GM13977 (cell line): ENCODE measurements around the gene AGPAT3.
A peak's percentile ranks its signal among the peaks of the same experiment; 100 is the strongest.

Experiments
- DNase-seq: peaks from one replicate; pipeline ENCODE4 v3.0.0; 2012; ENCODE audit warnings: low spot score
- in situ Hi-C: fragments of 300-500 bp; cut with MboI; formaldehyde crosslinking; loops from one replicate; pipeline ENCODE4 v1.12.0; 2022; ENCODE audit warnings: low sequenced_read_pairs, low pct_unique_long_range_greater_than_20kb, mixed read lengths, inconsistent platforms; ENCODE audit not compliant: unreplicated experiment
- TF ChIP-seq, protein P1 (sequence below): IDR thresholded peaks from 2 replicates; pipeline ENCODE4 v1.5.1; 2012; ENCODE audit warnings: mild to moderate bottlenecking, control low read depth; ENCODE audit not compliant: insufficient read depth; ENCODE audit errors: extremely low read depth, missing control alignments

AGPAT3 gene

DNA sequence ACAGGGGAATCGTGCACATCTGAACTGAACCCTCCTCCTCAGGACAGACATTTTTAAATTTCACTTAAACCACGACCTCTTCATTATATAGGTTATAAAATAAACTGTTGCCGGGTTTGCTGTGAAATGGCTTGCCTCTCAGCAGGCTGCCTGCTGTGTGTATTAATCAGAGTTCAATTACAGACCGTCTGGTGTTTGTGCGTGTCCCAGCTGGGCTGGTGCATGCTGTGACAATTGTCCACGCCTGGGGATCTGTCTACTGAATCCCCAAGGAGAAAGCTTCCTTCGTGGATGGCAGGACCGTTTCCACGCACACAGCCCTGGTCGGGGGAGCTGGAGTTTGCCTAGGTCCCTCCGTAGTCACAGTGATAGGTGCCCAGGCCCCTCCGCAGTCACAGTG, 13.4 kb upstream of the AGPAT3 start:
- DNase-seq, result no peak
- in situ Hi-C loops, result no loop called here
- TF ChIP-seq, protein P1, sequence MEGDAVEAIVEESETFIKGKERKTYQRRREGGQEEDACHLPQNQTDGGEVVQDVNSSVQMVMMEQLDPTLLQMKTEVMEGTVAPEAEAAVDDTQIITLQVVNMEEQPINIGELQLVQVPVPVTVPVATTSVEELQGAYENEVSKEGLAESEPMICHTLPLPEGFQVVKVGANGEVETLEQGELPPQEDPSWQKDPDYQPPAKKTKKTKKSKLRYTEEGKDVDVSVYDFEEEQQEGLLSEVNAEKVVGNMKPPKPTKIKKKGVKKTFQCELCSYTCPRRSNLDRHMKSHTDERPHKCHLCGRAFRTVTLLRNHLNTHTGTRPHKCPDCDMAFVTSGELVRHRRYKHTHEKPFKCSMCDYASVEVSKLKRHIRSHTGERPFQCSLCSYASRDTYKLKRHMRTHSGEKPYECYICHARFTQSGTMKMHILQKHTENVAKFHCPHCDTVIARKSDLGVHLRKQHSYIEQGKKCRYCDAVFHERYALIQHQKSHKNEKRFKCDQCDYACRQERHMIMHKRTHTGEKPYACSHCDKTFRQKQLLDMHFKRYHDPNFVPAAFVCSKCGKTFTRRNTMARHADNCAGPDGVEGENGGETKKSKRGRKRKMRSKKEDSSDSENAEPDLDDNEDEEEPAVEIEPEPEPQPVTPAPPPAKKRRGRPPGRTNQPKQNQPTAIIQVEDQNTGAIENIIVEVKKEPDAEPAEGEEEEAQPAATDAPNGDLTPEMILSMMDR, result no peak

DNA sequence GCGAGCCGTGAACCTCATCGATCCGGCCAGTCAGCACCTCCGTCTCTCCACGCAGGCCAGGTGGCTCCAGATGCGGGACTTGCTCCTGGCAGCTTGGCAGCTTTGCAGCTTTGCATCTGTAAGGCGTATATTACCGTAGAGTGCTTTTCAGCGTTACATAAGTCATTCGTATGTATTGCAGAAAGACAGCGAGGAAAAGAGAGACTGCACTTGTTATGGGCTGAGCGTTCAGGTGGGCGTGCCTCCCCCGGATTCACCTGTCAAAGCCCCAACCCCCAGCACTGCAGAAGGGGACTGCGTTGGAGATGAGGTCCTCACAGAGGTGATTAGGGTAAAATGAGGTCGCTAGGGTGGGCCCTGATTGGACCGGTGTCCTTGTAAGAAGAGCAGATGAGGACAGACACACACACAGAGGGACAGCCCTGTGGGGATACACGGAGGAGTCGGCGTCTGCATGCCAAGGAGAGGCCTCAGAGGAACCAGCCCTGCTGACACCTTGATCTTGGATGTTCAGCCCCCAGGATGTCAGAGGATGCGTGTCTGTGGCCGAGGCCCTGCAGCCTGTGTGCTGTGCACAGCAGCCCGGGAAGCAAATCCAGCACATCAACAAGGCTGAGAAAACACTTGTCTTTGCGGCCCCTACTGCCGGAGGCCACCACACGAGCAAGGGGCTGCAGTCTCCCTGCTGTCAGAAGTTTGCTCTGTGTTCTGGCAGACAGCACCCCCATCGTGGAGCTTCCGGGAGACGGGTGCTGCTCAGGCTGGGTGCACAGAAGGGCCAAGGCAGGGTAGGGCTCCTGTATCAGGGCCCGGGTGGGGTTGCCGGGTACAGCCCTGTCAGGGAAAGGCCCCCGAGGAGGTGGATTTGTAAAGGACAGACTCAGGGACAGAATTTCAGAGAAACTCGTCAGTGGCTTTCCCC, 10.9 kb upstream of the AGPAT3 start:
- DNase-seq, result no peak
- in situ Hi-C loops, result no loop called here
- TF ChIP-seq, protein P1, result no peak

DNA sequence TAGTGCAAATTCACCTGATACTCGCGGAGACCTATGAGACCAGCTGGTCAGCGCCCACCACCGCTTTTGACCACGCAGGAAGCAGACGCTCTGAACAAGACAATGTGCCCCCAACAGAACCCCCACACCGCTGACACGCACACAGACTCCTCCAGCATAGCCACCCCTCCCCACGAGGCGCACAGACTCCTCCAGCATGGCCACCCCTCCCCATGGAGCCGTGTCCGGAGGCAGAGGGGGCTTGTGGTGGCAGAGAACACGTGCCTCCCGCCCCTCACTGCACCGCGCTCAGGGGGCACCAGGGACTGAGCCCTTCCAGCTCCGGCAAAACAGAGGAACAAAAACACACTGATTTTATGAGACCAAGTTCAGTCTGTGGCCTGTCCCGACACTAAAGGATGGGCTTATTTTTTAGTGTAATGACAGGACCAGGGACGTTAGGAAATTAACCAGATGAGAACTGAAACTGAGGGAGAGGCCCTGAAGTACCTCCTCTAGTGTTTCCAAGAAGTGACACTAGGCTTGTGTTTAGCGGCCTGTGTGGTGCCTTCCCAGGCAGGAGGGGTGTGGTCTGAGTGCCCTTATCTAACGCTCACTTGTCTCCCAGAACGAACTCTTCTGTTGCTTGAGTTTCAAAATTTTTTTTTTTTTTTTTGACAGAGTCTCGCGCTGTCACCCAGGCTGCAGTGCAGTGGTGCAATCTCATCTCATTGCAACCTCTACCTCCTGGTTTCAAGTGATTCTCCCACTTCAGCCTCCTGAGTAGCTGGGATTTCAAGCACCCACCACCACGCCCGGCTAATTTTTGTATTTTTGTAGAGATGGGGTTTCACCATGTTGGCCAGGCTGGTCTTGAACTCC, 10.0 kb upstream of the AGPAT3 start:
- peak; percentile 78 for DNase-seq
- TF ChIP-seq, protein P1, result no peak
- in situ Hi-C loops, result no loop called here

DNA sequence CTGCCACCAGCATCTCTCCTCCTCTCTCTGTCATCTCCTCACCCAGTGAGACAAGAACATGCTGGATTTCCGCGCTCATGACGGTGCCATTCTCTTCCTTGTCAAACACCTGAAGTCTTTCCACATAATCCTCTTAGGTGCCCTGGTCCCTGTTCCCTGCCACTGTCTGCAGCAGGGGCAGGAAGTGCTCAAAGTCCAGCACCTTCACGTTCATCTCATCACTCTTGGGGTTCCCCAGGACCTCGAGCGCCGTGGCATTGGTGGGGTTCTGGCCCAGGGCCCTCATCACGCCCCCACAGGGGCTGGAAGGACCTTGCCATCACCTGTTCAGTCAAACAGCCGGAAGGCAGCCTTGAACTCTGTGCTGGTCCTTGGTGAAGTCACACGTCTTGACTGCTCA, 9.1 kb upstream of the AGPAT3 start:
- in situ Hi-C loops, result no loop called here
- DNase-seq, result no peak

DNA sequence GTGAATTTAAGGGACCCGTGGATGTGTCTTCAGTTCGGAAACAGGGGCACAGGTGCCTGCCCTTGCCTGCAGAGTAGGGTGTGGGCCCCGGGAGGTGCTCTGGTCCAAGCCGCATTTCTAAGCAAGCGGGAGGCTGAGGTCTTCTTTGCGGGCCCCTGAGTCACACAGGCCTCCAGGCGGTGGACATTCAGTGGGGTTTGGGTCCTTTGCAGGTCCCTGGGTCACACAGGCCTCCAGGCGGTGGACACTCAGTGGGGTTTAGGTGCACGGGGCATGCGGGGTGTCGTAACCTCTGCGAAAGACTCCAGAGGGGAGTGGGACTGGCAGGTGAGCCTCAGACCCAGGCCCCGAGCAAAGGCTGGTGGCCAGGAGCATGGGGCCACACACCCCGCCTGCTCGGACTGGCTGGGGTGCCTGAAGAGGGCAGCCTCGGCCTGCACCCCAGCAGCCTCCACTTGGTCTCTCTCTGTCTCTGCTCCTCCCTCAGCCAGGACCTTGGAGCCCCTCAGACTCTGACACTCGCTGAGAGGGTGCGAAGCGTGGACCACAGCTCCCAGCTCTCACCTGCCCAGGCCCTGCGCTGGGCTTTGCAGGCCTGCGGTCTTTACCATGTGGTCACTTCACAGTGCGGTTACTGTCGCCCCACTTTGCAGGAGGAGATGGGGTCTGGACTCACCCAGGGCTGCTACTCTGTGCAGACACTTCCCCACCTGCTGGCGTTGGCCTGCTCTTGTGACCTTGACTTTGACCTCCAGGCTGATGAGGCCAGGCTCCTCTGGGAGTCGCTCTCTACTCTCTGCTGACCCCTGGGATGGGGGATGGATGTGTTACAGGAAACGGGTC, 6.0 kb upstream of the AGPAT3 start:
- no peak for DNase-seq
- in situ Hi-C loops, result no loop called here

More for the DNA sequence above, 9.1 kb upstream of the AGPAT3 start:
- TF ChIP-seq, protein P1, result no peak

More for the DNA sequence above, 6.0 kb upstream of the AGPAT3 start:
- TF ChIP-seq, protein P1, result no peak
